SK-N-SH treated with all-trans-retinoic acid at 6 μM for 48 hours (cell line): ENCODE results near the gene UBA7.
"Not testable (repeated sequence)": the region's sequence is repeated elsewhere in the genome, so short reads cannot be mapped to it uniquely, and the experiment has no call there.

Experiments used
- ATAC-seq: fragments of 200-7000 bp; cut with Tn5 transposase; 3 replicates; pipeline ENCODE4 v1.9.1; 2020; ENCODE audit warnings: mild to moderate bottlenecking, moderate library complexity
- ARNTL ChIP-seq: fragments of 450-650 bp; formaldehyde crosslinking; IDR thresholded peaks from 2 replicates; pipeline ENCODE4 v1.5.0; 2020; ENCODE audit warnings: low read depth, mild to moderate bottlenecking, moderate library complexity, borderline replicate concordance
- BACH2 ChIP-seq: fragments of 250-450 bp; sonication (Bioruptor Pico); IDR thresholded peaks from 2 replicates; pipeline ENCODE4 v1.9.0; 2021; ENCODE audit warnings: mild to moderate bottlenecking, borderline replicate concordance
- CSDC2 ChIP-seq: fragments of 250-450 bp; sonication (Bioruptor Pico); IDR thresholded peaks from 2 replicates; pipeline ENCODE4 v1.5.0; 2020; ENCODE audit warnings: mild to moderate bottlenecking, moderate library complexity
- ESRRG ChIP-seq: fragments of 250-450 bp; sonication (Bioruptor Pico); IDR thresholded peaks from 2 replicates; pipeline ENCODE4 v1.6.1; 2021; ENCODE audit warnings: mild to moderate bottlenecking
- GLIS3 ChIP-seq: fragments of 250-450 bp; sonication (Bioruptor Pico); IDR thresholded peaks from 2 replicates; pipeline ENCODE4 v1.5.0; 2020; ENCODE audit warnings: mild to moderate bottlenecking, moderate library complexity
- OSR1 ChIP-seq: fragments of 250-450 bp; sonication (Bioruptor Pico); IDR thresholded peaks from 2 replicates; pipeline ENCODE4 v1.8.0; 2022; ENCODE audit warnings: moderate library complexity, mild to moderate bottlenecking, inconsistent platforms
- PPARA ChIP-seq: fragments of 250-450 bp; sonication (Bioruptor Pico); IDR thresholded peaks from 2 replicates; pipeline ENCODE4 v1.5.0; 2020; ENCODE audit warnings: mild to moderate bottlenecking, borderline replicate concordance
- RARB ChIP-seq: fragments of 250-450 bp; sonication (Bioruptor Pico); IDR thresholded peaks from 2 replicates; pipeline ENCODE4 v1.8.0; 2021; ENCODE audit warnings: mild to moderate bottlenecking, moderate library complexity
- SNAI2 ChIP-seq: fragments of 250-450 bp; sonication (Bioruptor Pico); IDR thresholded peaks from 2 replicates; pipeline ENCODE4 v1.5.0; 2020; ENCODE audit warnings: mild to moderate bottlenecking, moderate library complexity
- TCF4 ChIP-seq: fragments of 250-450 bp; sonication (Bioruptor Pico); IDR thresholded peaks from 2 replicates; pipeline ENCODE4 v1.8.0; 2021; ENCODE audit warnings: mild to moderate bottlenecking, moderate library complexity, borderline replicate concordance
- TOX ChIP-seq: fragments of 250-450 bp; sonication (Bioruptor Pico); IDR thresholded peaks from 2 replicates; pipeline ENCODE4 v1.8.0; 2021; ENCODE audit warnings: mild to moderate bottlenecking, moderate library complexity, borderline replicate concordance
- TSHZ2 ChIP-seq: fragments of 250-450 bp; sonication (Bioruptor Pico); IDR thresholded peaks from 2 replicates; pipeline ENCODE4 v1.5.0; 2020; ENCODE audit warnings: mild to moderate bottlenecking, moderate library complexity
- ZC3H10 ChIP-seq: fragments of 250-450 bp; sonication (Bioruptor Pico); IDR thresholded peaks from 2 replicates; pipeline ENCODE4 v1.5.1; 2021; ENCODE audit warnings: mild to moderate bottlenecking, moderate library complexity
- ZFP3 ChIP-seq: fragments of 250-450 bp; sonication (Bioruptor Pico); IDR thresholded peaks from 2 replicates; pipeline ENCODE4 v1.5.0; 2020; ENCODE audit warnings: mild to moderate bottlenecking, moderate library complexity
- ZFP30 ChIP-seq: fragments of 450-650 bp; formaldehyde crosslinking; IDR thresholded peaks from 2 replicates; pipeline ENCODE4 v1.5.0; 2022; ENCODE audit warnings: mild to moderate bottlenecking, moderate library complexity
- ZNF70 ChIP-seq: fragments of 450-650 bp; formaldehyde crosslinking; IDR thresholded peaks from 2 replicates; pipeline ENCODE4 v1.5.0; 2020; ENCODE audit warnings: mild to moderate bottlenecking, moderate library complexity
- ZNF8 ChIP-seq: fragments of 450-650 bp; formaldehyde crosslinking; IDR thresholded peaks from 2 replicates; pipeline ENCODE4 v1.5.0; 2020; ENCODE audit warnings: mild to moderate bottlenecking, moderate library complexity
- TF ChIP-seq, protein P1 (sequence below): fragments of 250-450 bp; sonication (Bioruptor Pico); IDR thresholded peaks from 2 replicates; pipeline ENCODE4 v1.8.0; 2021; ENCODE audit warnings: low read depth, mild to moderate bottlenecking, moderate library complexity, borderline replicate concordance
- TF ChIP-seq, protein P2 (sequence below): fragments of 250-450 bp; sonication (Bioruptor Pico); IDR thresholded peaks from 2 replicates; pipeline ENCODE4 v1.5.1; 2021; ENCODE audit warnings: mild to moderate bottlenecking, moderate library complexity
- TF ChIP-seq, protein P3 (sequence below): fragments of 250-450 bp; sonication (Bioruptor Pico); IDR thresholded peaks from 2 replicates; pipeline ENCODE4 v1.8.0; 2020; ENCODE audit warnings: mild to moderate bottlenecking, moderate library complexity, borderline replicate concordance

Gene UBA7

GRCh38 chr3:49780080-49780974 lies 33.4 kb downstream of the UBA7 start:
- ATAC-seq = no peak
- TF ChIP-seq, protein P1, sequence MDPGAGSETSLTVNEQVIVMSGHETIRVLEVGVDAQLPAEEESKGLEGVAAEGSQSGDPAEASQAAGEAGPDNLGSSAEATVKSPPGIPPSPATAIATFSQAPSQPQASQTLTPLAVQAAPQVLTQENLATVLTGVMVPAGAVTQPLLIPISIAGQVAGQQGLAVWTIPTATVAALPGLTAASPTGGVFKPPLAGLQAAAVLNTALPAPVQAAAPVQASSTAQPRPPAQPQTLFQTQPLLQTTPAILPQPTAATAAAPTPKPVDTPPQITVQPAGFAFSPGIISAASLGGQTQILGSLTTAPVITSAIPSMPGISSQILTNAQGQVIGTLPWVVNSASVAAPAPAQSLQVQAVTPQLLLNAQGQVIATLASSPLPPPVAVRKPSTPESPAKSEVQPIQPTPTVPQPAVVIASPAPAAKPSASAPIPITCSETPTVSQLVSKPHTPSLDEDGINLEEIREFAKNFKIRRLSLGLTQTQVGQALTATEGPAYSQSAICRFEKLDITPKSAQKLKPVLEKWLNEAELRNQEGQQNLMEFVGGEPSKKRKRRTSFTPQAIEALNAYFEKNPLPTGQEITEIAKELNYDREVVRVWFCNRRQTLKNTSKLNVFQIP (CRISPR knock-in tag) = no peak
- no peak for TF ChIP-seq OSR1 (CRISPR knock-in tag)
- no peak for TF ChIP-seq ESRRG (CRISPR knock-in tag)
- TF ChIP-seq, protein P2, sequence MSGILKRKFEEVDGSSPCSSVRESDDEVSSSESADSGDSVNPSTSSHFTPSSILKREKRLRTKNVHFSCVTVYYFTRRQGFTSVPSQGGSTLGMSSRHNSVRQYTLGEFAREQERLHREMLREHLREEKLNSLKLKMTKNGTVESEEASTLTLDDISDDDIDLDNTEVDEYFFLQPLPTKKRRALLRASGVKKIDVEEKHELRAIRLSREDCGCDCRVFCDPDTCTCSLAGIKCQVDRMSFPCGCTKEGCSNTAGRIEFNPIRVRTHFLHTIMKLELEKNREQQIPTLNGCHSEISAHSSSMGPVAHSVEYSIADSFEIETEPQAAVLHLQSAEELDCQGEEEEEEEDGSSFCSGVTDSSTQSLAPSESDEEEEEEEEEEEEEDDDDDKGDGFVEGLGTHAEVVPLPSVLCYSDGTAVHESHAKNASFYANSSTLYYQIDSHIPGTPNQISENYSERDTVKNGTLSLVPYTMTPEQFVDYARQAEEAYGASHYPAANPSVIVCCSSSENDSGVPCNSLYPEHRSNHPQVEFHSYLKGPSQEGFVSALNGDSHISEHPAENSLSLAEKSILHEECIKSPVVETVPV (CRISPR knock-in tag) = no peak
- no peak for TF ChIP-seq ZFP3 (CRISPR knock-in tag)
- no peak for TF ChIP-seq SNAI2
- TF ChIP-seq GLIS3 (CRISPR knock-in tag) = no peak
- no peak for TF ChIP-seq ZC3H10 (CRISPR knock-in tag)
- no peak for TF ChIP-seq ARNTL
- no peak for TF ChIP-seq TOX
- TF ChIP-seq TCF4 (CRISPR knock-in tag) = no peak
- TF ChIP-seq, protein P3, sequence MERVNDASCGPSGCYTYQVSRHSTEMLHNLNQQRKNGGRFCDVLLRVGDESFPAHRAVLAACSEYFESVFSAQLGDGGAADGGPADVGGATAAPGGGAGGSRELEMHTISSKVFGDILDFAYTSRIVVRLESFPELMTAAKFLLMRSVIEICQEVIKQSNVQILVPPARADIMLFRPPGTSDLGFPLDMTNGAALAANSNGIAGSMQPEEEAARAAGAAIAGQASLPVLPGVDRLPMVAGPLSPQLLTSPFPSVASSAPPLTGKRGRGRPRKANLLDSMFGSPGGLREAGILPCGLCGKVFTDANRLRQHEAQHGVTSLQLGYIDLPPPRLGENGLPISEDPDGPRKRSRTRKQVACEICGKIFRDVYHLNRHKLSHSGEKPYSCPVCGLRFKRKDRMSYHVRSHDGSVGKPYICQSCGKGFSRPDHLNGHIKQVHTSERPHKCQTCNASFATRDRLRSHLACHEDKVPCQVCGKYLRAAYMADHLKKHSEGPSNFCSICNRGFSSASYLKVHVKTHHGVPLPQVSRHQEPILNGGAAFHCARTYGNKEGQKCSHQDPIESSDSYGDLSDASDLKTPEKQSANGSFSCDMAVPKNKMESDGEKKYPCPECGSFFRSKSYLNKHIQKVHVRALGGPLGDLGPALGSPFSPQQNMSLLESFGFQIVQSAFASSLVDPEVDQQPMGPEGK (CRISPR knock-in tag) = no peak
- no peak for TF ChIP-seq RARB (CRISPR knock-in tag)
- TF ChIP-seq ZNF70 (CRISPR knock-in tag) = no peak
- TF ChIP-seq ZNF8 (CRISPR knock-in tag) = no peak
- no peak for TF ChIP-seq PPARA (CRISPR knock-in tag)
- TF ChIP-seq CSDC2 = no peak
- TF ChIP-seq ZFP30 (CRISPR knock-in tag) = no peak
- TF ChIP-seq BACH2 = no peak
- no peak for TF ChIP-seq TSHZ2 (CRISPR knock-in tag)

- no peak for ATAC-seq
- TF ChIP-seq TSHZ2 (CRISPR knock-in tag) (no peak), BACH2 (no peak), ARNTL (no peak)
- TF ChIP-seq, protein P1 (CRISPR knock-in tag) = no peak
- TF ChIP-seq, all 23 proteins: peak for 0
Observed at GRCh38 chr3:49779358-49780079, 34.2 kb downstream of the UBA7 start.

DNA sequence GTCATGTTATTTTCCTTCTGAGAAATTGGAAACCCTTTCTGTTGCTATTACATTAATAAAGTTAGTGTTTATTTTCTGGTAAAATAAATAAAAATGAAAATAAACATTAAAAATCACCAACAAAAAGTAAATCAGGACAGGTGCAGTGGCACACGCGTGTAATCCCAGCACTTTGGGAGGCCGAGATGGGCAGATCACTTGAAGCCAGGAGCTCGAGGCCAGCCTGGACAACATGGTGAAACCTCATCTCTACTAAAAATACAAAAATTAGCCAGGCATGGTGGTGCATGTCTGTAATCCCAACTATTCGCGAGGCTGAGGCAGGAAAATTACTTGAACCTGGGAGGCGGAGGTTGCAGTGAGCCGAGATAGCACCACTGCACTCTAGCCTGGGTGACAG lies 37.7 kb downstream of the UBA7 start:
- ATAC-seq = not testable (repeated sequence)
